Stomach (tissue), 9 donors: ENCODE results near the gene RNF151. TPM values are rescaled to one million over a fixed set of nuclear protein-coding genes. Genes with fewer than 3 reads are reported as not detected.

ENCODE experiments used
- DNase-seq, 2 donors: peaks; one replicate each; pipeline versions ENCODE4 v3.0.0 to v3.0.0-alpha.2; 2013 to 2019
- H3K27ac ChIP-seq, 5 donors: fragments of 200-600 bp in 4 of 5; sonication (generic) in 4 of 5; one replicate each; pipeline ENCODE4 v1.5.1; 2013 to 2019; ENCODE audit warnings: mild to moderate bottlenecking in 1 of 5, moderate library complexity in 1 of 5
- H3K27me3 ChIP-seq, 3 donors: fragments of 200-600 bp; sonication (generic); one replicate each; pipeline ENCODE4 v1.5.1; 2017 to 2019; ENCODE audit warnings: mixed run types in 1 of 3
- H3K36me3 ChIP-seq, 4 donors: fragments of 200-600 bp; sonication (generic); 1 replicate in 3 of 4; 2 replicates in 1 of 4; pipeline ENCODE4 v1.5.1; 2016 to 2019
- H3K4me1 ChIP-seq, 4 donors: fragments of 200-600 bp; sonication (generic); one replicate each; pipeline ENCODE4 v1.5.1; 2016 to 2019
- H3K4me3 ChIP-seq, 4 donors: fragments of 200-600 bp; sonication (generic) in 3 of 4; one replicate each; pipeline ENCODE4 v1.5.1; 2016 to 2019; ENCODE audit warnings: mild to moderate bottlenecking in 1 of 4
- H3K9me3 ChIP-seq, 4 donors: fragments of 200-600 bp; sonication (generic); one replicate each; pipeline ENCODE4 v1.5.1; 2016 to 2019
- CTCF ChIP-seq, 7 experiments: fragments of 450-650 bp in 4 of 7; fragments of 200-600 bp in 3 of 7; sonication (generic) in 3 of 7; IDR thresholded peaks; one replicate each; pipeline ENCODE4 v1.5.1; 2016 to 2019; ENCODE audit warnings: antibody characterized with exemption in 7 of 7, control low read depth in 2 of 7, mild to moderate bottlenecking in 1 of 7
- EP300 ChIP-seq: sonication (generic); formaldehyde crosslinking; IDR thresholded peaks from one replicate; pipeline ENCODE4 v1.6.1; 2017; ENCODE audit warnings: antibody characterized with exemption
- POLR2A ChIP-seq, 4 donors: fragments of 450-650 bp; IDR thresholded peaks; one replicate each; pipeline ENCODE4 v1.6.1; 2016; ENCODE audit warnings: antibody characterized with exemption in 4 of 4, control low read depth in 2 of 4, mild to moderate bottlenecking in 1 of 4, moderate library complexity in 1 of 4
- POLR2AphosphoS5 ChIP-seq, 3 donors: sonication (generic); formaldehyde crosslinking; IDR thresholded peaks; one replicate each; pipeline ENCODE4 v1.6.1; 2016; ENCODE audit warnings: antibody characterized with exemption in 3 of 3
- WGBS, 5 donors: extraction: QIAGEN DNeasy Blood & Tissue Kit in 3 of 5; methylation state at CpG; one replicate each; pipeline versions ENCODE4 v1.1.5 to v1.1.7; 2013 to 2018; 5-methylcytosine and 5-hydroxymethylcytosine counted together
- intact Hi-C: fragments of 100-400 bp; cut with DNase I; formaldehyde crosslinking; loops from one replicate; pipeline ENCODE4 v1.15.1; 2023; ENCODE audit warnings: low total_unique reads
- polyA plus RNA-seq, 3 donors: library from polyadenylated mRNA; stranded (reverse); fragments of 200-250 nt; gene quantifications; one replicate each; pipeline ENCODE4 v1.2.3, GENCODE V29; 2013
- total RNA-seq, 5 donors: library from RNA; depleted of rRNA; stranded (reverse); fragments of >200 nt; gene quantifications; one replicate each; pipeline versions ENCODE4 v1.1.0 to v1.2.3, GENCODE V29; 2014 to 2016
- donor health status: healthy with polysubstance abuse.
- donor health status: Bipolar disorder and iron deficiency.
- donor health status: healthy.

Gene RNF151
- total and polyA plus RNA-seq, 8 donors: not detected

DNA sequence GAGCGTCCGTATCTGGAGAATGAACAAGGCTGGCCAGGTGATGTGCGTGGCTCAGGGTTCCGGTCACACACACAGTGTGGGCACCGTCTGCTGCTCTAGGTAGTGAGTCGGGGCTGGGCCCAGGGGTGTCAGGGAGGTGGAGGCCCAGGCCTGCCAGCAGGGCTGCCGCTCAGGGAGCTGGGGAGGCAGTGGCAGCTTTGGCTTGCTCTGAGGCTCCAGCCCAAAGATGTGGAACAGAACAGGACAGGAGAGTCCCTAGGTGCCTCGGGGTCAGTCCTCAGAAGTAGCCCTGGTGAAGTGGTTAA is 9.5 kb downstream of the RNF151 start:
- no peak overlapping the region for H3K27ac ChIP-seq
- WGBS, 5 donors: 92 to 100% (median 94%) methylated on average over 4 to 8 of the region's 8 CpGs
- intact Hi-C loops: no loop called here
- TF ChIP-seq EP300 (no peak), POLR2AphosphoS5 (IDR thresholded peaks at IDR 0.05) (no peak), CTCF (IDR thresholded peaks at IDR 0.05) (no peak), POLR2A (IDR thresholded peaks at IDR 0.05) (no peak)
- H3K36me3 ChIP-seq: peaks cover 43 to 53% (median 52%) of the 10 kb centered on the region in 4 donors
- no peak for DNase-seq
- H3K27me3 ChIP-seq: peaks cover 4 to 71% (median 29%) of the 10 kb centered on the region in 3 donors
- no peak overlapping the region for H3K4me3 ChIP-seq
- peaks cover 31 to 56% (median 51%) of the 10 kb centered on the region in 4 donors for H3K4me1 ChIP-seq
- H3K9me3 ChIP-seq: no peaks in the 10 kb centered on the region

DNA sequence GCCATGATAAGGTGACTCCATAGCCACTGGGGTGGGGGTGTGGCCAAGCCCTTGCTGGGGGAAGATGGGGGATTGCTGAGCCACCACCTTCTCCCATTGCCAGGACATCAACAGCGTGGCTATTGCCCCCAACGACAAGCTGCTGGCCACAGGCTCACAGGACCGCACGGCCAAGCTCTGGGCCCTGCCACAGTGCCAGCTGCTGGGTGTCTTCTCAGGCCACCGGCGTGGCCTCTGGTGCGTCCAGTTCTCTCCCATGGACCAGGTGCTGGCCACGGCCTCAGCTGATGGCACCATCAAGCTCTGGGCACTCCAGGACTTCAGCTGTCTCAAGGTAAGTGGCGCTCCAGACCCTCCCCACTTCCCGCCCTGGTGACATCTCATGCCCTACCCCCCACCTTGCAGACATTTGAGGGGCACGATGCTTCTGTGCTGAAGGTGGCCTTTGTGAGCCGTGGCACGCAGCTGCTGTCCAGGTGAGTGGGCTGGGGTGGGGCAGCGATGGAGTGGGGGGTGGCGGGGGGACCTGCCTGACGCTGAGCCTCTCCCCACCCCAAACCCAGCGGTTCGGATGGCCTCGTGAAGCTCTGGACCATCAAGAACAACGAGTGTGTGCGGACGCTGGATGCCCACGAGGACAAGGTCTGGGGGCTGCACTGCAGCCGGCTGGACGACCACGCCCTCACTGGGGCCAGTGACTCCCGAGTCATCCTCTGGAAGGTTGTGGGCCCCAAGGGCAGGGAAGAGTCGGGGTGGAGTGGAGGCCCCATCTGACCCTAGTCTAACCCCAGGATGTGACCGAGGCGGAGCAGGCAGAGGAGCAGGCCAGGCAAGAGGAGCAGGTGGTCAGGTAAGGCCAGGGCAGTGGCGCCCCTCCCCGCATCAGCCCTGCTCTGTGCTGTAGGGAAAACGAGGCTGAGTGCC is 10.6 kb downstream of the RNF151 start:
- no peaks in the 10 kb centered on the region for H3K9me3 ChIP-seq
- peaks cover 4 to 81% (median 36%) of the 10 kb centered on the region in 3 donors for H3K27me3 ChIP-seq
- intact Hi-C loops: no loop called here
- H3K4me1 ChIP-seq: peaks cover 29 to 63% (median 55%) of the 10 kb centered on the region in 4 donors
- DNase-seq: no peak
- H3K36me3 ChIP-seq: peaks cover 43 to 53% (median 52%) of the 10 kb centered on the region in 4 donors
- 90 to 94% (median 91%) methylated on average over 28 to 33 of the region's 33 CpGs for WGBS, 5 donors
- no peak for TF ChIP-seq POLR2AphosphoS5 (IDR thresholded peaks at IDR 0.05)
- TF ChIP-seq POLR2A (IDR thresholded peaks at IDR 0.05): no peak
- TF ChIP-seq CTCF (IDR thresholded peaks at IDR 0.05): no peak
- no peak for TF ChIP-seq EP300
- no peak overlapping the region for H3K4me3 ChIP-seq
- H3K27ac ChIP-seq: no peak overlapping the region

DNA sequence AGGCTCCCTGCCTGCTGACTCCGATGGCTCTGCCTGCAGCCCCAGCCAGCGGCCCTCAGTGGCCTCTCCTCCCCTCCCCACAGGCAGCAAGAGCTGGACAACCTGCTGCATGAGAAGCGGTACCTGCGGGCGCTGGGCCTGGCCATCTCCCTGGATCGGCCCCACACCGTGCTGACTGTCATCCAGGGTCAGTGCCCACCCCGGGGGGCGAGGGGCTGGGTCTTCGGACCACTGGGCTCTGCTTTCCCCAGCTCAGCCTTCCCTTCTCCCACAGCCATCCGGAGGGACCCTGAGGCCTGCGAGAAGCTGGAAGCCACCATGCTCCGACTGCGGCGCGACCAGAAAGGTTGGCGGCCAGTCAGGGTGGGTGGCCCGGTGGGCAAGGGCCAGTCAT is 11.2 kb downstream of the RNF151 start:
- no peak for DNase-seq
- H3K36me3 ChIP-seq: peaks cover 43 to 53% (median 52%) of the 10 kb centered on the region in 4 donors
- WGBS, 5 donors: 80 to 96% (median 95%) methylated on average over 2 to 18 of the region's 18 CpGs

More for the DNA sequence above, 11.2 kb downstream of the RNF151 start:
- Histone ChIP-seq H3K27ac (no peak overlapping the region), H3K4me3 (no peak overlapping the region), H3K4me1 (peaks cover 22 to 63% (median 52%) of the 10 kb centered on the region in 4 donors), H3K27me3 (peaks cover 4 to 88% (median 36%) of the 10 kb centered on the region in 3 donors), H3K9me3 (no peaks in the 10 kb centered on the region)
- TF ChIP-seq CTCF (IDR thresholded peaks at IDR 0.05): no peak
- TF ChIP-seq POLR2AphosphoS5 (IDR thresholded peaks at IDR 0.05): no peak
- no peak for TF ChIP-seq POLR2A (IDR thresholded peaks at IDR 0.05)
- intact Hi-C loops: no loop called here
